B cell (primary cell): ENCODE results near the gene PALM. TPM values are rescaled to one million over a fixed set of nuclear protein-coding genes. Genes with fewer than 3 reads are reported as not detected.

ENCODE experiments used
- ATAC-seq: fragments of 200-7000 bp; cut with Tn5 transposase; one replicate; pipeline ENCODE4 v1.10.0; 2021; ENCODE audit warnings: low read depth, mild to moderate bottlenecking, moderate number of reproducible peaks, moderate library complexity
- CTCF ChIA-PET: fragments of 350-600 bp; sonication (Branson Sonifier 250); formaldehyde crosslinking; loops from one replicate; lab custom pipeline; 2021; ENCODE audit warnings: antibody characterized with exemption, inconsistent platforms; lab: Charles Lee
- POLR2A ChIA-PET: fragments of 350-600 bp; sonication (Branson Sonifier 250); formaldehyde crosslinking; loops from one replicate; lab custom pipeline; 2021; ENCODE audit warnings: antibody characterized with exemption; lab: Charles Lee
- DNase-seq: peaks from one replicate; pipeline ENCODE4 v3.0.0; 2013
- H2AFZ ChIP-seq: 2 replicates; pipeline ENCODE4 v1.6.1; 2012; ENCODE audit warnings: mild to moderate bottlenecking, low read depth, low read length; ENCODE audit not compliant: insufficient read depth, poor library complexity, severe bottlenecking
- H3K27ac ChIP-seq, 2 donors: 1 replicate in 1 of 2; 2 replicates in 1 of 2; pipeline ENCODE4 v1.5.1; 2012 to 2013; ENCODE audit warnings: low read length in 2 of 2, mild to moderate bottlenecking in 2 of 2, moderate library complexity in 1 of 2
- H3K27me3 ChIP-seq, 4 experiments: fragments of 200-600 bp in 1 of 4; sonication (generic) in 1 of 4; replicated peaks in 1 of 4; 1 replicate in 2 of 4; 2 replicates in 2 of 4; pipeline versions ENCODE4 v1.6.1 to v1.7.0; 2013 to 2016; ENCODE audit warnings: low read length in 3 of 4, mild to moderate bottlenecking in 2 of 4, mixed read lengths in 1 of 4, moderate library complexity in 1 of 4; ENCODE audit not compliant: insufficient read depth in 4 of 4, control insufficient read depth in 3 of 4; ENCODE audit errors: control extremely low read depth in 1 of 4
- H3K36me3 ChIP-seq, 2 experiments: replicated peaks in 1 of 2; 1 replicate in 1 of 2; 2 replicates in 1 of 2; pipeline versions ENCODE4 v1.6.1 to v1.7.1; 2013; ENCODE audit warnings: low read length in 1 of 2; ENCODE audit not compliant: insufficient read depth in 2 of 2, control insufficient read depth in 1 of 2; ENCODE audit errors: control extremely low read depth in 1 of 2, extremely low read depth in 1 of 2
- H3K4me1 ChIP-seq, 2 donors: fragments of 200-600 bp in 1 of 2; sonication (generic) in 1 of 2; 1 replicate in 1 of 2; 2 replicates in 1 of 2; pipeline versions ENCODE4 v1.5.1 to v1.6.1; 2013 to 2017; ENCODE audit warnings: low read length in 2 of 2; ENCODE audit not compliant: control insufficient read depth in 2 of 2, insufficient read depth in 2 of 2
- H3K4me2 ChIP-seq: replicated peaks from 2 replicates; pipeline ENCODE3; 2012; ENCODE audit warnings: mild to moderate bottlenecking, low read depth, low read length; ENCODE audit not compliant: poor library complexity, severe bottlenecking
- H3K4me3 ChIP-seq, 5 experiments: fragments of 200-600 bp in 1 of 5; sonication (generic) in 1 of 5; 1 replicate in 3 of 5; 2 replicates in 2 of 5; pipeline versions ENCODE4 v1.5.1 to v1.7.0; 2011 to 2016; ENCODE audit warnings: low read length in 4 of 5, mild to moderate bottlenecking in 4 of 5, low read depth in 2 of 5, control low read depth in 1 of 5, moderate library complexity in 1 of 5; ENCODE audit not compliant: insufficient read depth in 1 of 5; ENCODE audit errors: control extremely low read depth in 1 of 5, extremely low read depth in 1 of 5
- H3K79me2 ChIP-seq: fragments of 200-600 bp; sonication (generic); one replicate; pipeline ENCODE4 v1.6.0; 2016; ENCODE audit warnings: low read length; ENCODE audit not compliant: control insufficient read depth, insufficient read depth
- H3K9ac ChIP-seq: fragments of 200-600 bp; sonication (generic); 2 replicates; pipeline ENCODE4 v1.6.1; 2017; ENCODE audit warnings: mild to moderate bottlenecking, low read length, moderate library complexity
- H3K9me3 ChIP-seq, 3 donors: one replicate each; pipeline versions ENCODE4 v1.6.1 to v1.7.1; 2013; ENCODE audit warnings: low read length in 2 of 3; ENCODE audit not compliant: control insufficient read depth in 2 of 3, insufficient read depth in 1 of 3; ENCODE audit errors: control extremely low read depth in 1 of 3
- H4K20me1 ChIP-seq: 2 replicates; pipeline ENCODE4 v1.6.0; 2012; ENCODE audit warnings: mild to moderate bottlenecking, low read length; ENCODE audit not compliant: insufficient read depth, control insufficient read depth, poor library complexity, severe bottlenecking
- H3K27ac Mint-ChIP-seq: one replicate; pipeline ENCODE4 v1.8.0; 2021; ENCODE audit warnings: mixed read lengths
- H3K27me3 Mint-ChIP-seq: one replicate; pipeline ENCODE4 v1.8.0; 2021; ENCODE audit warnings: mixed read lengths
- H3K4me1 Mint-ChIP-seq: one replicate; pipeline ENCODE4 v1.8.0; 2021; ENCODE audit warnings: mixed read lengths
- H3K4me3 Mint-ChIP-seq: one replicate; pipeline ENCODE4 v1.8.0; 2021; ENCODE audit warnings: mixed read lengths
- H3K9me3 Mint-ChIP-seq: one replicate; pipeline ENCODE4 v1.8.0; 2022; ENCODE audit warnings: mixed read lengths; ENCODE audit not compliant: insufficient read depth
- EZH2 ChIP-seq: IDR thresholded peaks from 2 replicates; pipeline ENCODE4 v1.6.1; 2012; ENCODE audit warnings: borderline replicate concordance, low read depth, mild to moderate bottlenecking, moderate library complexity, low read length; ENCODE audit not compliant: insufficient read depth, poor library complexity, severe bottlenecking
- WGBS: methylation state at CpG from one replicate; pipeline ENCODE4 v1.1.5; 2013; ENCODE audit warnings: missing lambda C conversion rate; ENCODE audit not compliant: insufficient coverage; 5-methylcytosine and 5-hydroxymethylcytosine counted together
- intact Hi-C: fragments of 100-400 bp; cut with micrococcal nuclease; formaldehyde crosslinking; loops from one replicate; pipeline ENCODE4 v1.10.0; 2022
- polyA plus RNA-seq: library from polyadenylated mRNA; depleted of rRNA; stranded (reverse); fragments of >200 nt; gene quantifications from 2 replicates; pipeline ENCODE4 v1.2.3, GENCODE V29; 2012
- total RNA-seq, 2 donors: library from RNA; stranded (reverse); fragments of 120-200 nt in 1 of 2; gene quantifications; 1 replicate in 1 of 2; 2 replicates in 1 of 2; pipeline versions ENCODE4 v1.2.3 to v1.2.4, GENCODE V29; 2013 to 2022
- TF ChIP-seq, protein P1 (sequence below): fragments of 200-600 bp; IDR thresholded peaks from one replicate; pipeline ENCODE4 v1.8.0; 2022; ENCODE audit warnings: antibody characterized with exemption, mild to moderate bottlenecking

Gene PALM
- total and polyA plus RNA-seq, 2 donors (not counting 1 experiment from before 2014, with no cell fraction given), result 0.15 TPM; not detected in 1

DNA sequence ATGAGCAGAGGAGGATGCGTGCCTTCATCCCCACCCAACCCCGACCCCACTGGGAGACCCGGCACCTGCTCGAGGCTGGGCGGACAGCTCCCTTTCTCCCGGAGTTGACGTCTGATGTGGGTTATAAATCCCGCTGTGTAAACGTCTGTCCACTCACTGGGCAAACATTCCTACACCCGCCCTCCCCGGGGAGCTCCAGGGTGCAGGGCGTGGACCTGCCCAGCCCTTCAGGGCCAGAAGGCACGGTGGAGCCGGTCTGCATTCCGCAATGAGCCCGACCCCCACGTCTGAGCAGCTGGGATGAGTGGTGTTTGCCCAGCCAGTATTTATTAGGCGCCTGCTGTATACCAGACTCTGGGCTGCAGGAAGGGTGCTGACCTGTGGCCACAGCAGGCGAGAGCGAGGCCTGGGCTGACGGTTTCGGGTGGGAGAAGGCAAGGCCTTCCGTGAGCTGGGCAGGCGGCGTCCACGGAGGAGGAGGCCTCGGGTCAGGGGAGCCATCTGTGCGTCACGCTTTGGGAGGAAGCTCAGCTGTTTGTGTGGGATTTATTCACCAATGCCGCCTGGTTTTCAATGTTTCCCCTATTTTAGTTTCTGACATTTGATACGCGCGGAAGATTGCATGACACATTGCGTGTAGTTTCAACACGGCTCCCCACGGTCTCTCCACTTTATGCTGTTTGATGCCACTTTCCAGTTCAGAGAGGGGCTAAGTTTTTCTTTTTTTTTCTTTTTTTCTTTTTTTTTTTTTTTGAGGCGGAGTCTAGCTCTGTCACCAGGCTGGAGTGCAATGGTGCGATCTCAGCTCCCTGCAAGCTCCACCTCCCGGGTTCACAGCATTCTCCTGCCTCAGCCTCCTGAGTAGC lies 44.1 kb downstream of the PALM start:
- Histone ChIP-seq H3K4me1 (no peaks in the 10 kb centered on the region), H3K27me3 (peaks cover 0 to 4% (median 0%) of the 10 kb centered on the region in 4 experiments), H3K27ac (no peak overlapping the region), H3K79me2 (no peaks in the 10 kb centered on the region), H3K4me3 (no peak overlapping the region), H3K4me2 (no peak overlapping the region), H4K20me1 (no peaks in the 10 kb centered on the region), H3K9me3 (peaks cover 0 to 25% (median under 1%) of the 10 kb centered on the region in 3 donors), H2AFZ (no peak overlapping the region), H3K9ac (no peak overlapping the region), H3K36me3 (no peaks in the 10 kb centered on the region)
- H3K9me3 Mint-ChIP-seq, result no peaks in the 10 kb centered on the region
- no peak for DNase-seq
- 59% methylated on average over 31 of the region's 39 CpGs for WGBS
- no peak for ATAC-seq
- intact Hi-C loops, result no loop called here
- ChIA-PET CTCF (interaction anchor here (0.9 kb wide), 1 partner anchor 19 kb away, joined by 3 read pairs; no protein-coding TSS in a partner anchor), POLR2A (interaction anchor here (0.6 kb wide), 1 partner anchor 54 kb away, joined by 3 read pairs; no protein-coding TSS in a partner anchor)
- H3K27ac Mint-ChIP-seq, result no peak overlapping the region
- H3K4me3 Mint-ChIP-seq, result no peak overlapping the region
- TF ChIP-seq EZH2, result no peak
- TF ChIP-seq, protein P1, sequence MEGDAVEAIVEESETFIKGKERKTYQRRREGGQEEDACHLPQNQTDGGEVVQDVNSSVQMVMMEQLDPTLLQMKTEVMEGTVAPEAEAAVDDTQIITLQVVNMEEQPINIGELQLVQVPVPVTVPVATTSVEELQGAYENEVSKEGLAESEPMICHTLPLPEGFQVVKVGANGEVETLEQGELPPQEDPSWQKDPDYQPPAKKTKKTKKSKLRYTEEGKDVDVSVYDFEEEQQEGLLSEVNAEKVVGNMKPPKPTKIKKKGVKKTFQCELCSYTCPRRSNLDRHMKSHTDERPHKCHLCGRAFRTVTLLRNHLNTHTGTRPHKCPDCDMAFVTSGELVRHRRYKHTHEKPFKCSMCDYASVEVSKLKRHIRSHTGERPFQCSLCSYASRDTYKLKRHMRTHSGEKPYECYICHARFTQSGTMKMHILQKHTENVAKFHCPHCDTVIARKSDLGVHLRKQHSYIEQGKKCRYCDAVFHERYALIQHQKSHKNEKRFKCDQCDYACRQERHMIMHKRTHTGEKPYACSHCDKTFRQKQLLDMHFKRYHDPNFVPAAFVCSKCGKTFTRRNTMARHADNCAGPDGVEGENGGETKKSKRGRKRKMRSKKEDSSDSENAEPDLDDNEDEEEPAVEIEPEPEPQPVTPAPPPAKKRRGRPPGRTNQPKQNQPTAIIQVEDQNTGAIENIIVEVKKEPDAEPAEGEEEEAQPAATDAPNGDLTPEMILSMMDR, result no peak
- H3K27me3 Mint-ChIP-seq, result no peaks in the 10 kb centered on the region
- H3K4me1 Mint-ChIP-seq, result no peaks in the 10 kb centered on the region

DNA sequence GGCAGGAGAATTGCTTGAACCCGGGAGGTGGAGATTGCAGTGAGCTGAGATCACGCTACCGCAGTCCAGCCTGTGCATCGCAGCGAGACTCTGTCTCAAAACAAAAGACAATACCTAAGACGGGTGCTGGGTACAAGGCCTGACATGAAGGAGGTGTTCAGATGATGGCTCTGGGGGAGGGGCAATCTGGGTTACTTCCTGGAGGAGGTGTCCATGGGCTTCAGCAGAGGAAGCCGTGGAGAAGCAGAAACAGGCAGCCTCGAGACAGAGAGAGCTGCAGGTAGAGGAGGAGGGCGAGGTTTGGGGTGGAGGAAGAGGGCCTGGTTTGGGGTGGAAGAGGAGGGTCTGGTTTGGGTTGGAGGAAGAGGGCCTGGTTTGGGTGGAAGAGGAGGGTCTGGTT lies 45.8 kb downstream of the PALM start:
- CTCF ChIA-PET, result no interaction called here
- POLR2A ChIA-PET, result no interaction called here
- Histone ChIP-seq H3K4me1 (no peaks in the 10 kb centered on the region), H4K20me1 (no peaks in the 10 kb centered on the region), H3K36me3 (no peaks in the 10 kb centered on the region), H2AFZ (no peak overlapping the region), H3K27ac (no peak overlapping the region), H3K9ac (no peak overlapping the region), H3K9me3 (peaks cover 0 to 34% (median 0%) of the 10 kb centered on the region in 3 donors), H3K4me3 (no peak overlapping the region), H3K4me2 (no peak overlapping the region), H3K27me3 (peaks cover 0 to 4% (median 0%) of the 10 kb centered on the region in 4 experiments), H3K79me2 (no peaks in the 10 kb centered on the region)
- no peaks in the 10 kb centered on the region for H3K27me3 Mint-ChIP-seq
- no peaks in the 10 kb centered on the region for H3K4me1 Mint-ChIP-seq
- no peak for TF ChIP-seq EZH2
- TF ChIP-seq, protein P1, result no peak
- DNase-seq, result no peak
- H3K9me3 Mint-ChIP-seq, result peaks cover under 1% of the 10 kb centered on the region
- no peak overlapping the region for H3K27ac Mint-ChIP-seq
- H3K4me3 Mint-ChIP-seq, result no peak overlapping the region
- no peak for ATAC-seq
- intact Hi-C loops, result no loop called here
- WGBS, result 90% methylated on average over 5 of the region's 9 CpGs
